PC-3 (cell line): ENCODE data around the gene STK4. TPM values are rescaled to one million over a fixed set of nuclear protein-coding genes. Genes with fewer than 3 reads are reported as not detected.

ENCODE experiments used
- ATAC-seq: fragments of 200-7000 bp; cut with Tn5 transposase; 2 replicates; pipeline ENCODE4 v1.9.1; 2020; ENCODE audit warnings: mild to moderate bottlenecking, moderate library complexity
- BruUV-seq: library from RNA; stranded (reverse); fragments of 400-500 nt; replicated peaks from 2 replicates; lab custom pipeline; 2021; lab: Mats Ljungman, UMichigan
- CTCF ChIA-PET: fragments of 300-600 bp; sonication (Branson Sonifier 250); formaldehyde crosslinking; loops from one replicate; lab custom pipeline; 2022; ENCODE audit warnings: antibody characterized with exemption; lab: Charles Lee
- POLR2A ChIA-PET: fragments of 300-600 bp; sonication (Branson Sonifier 250); formaldehyde crosslinking; loops from one replicate; lab custom pipeline; 2022; ENCODE audit warnings: antibody characterized with exemption; ENCODE audit not compliant: unreplicated experiment; lab: Charles Lee
- DNase-seq: peaks from one replicate; pipeline ENCODE4 v3.0.0-alpha.2; 2015
- H2AFZ ChIP-seq: fragments of 300-600 bp; sonication (generic); 2 replicates; pipeline ENCODE4 v1.6.0; 2016; ENCODE audit warnings: antibody characterized with exemption, low read length
- H3F3A ChIP-seq: fragments of 300-600 bp; sonication (generic); one replicate; pipeline ENCODE4 v1.6.0; 2017; ENCODE audit warnings: antibody characterized with exemption, low read length, control low read depth, mild to moderate bottlenecking; ENCODE audit not compliant: unreplicated experiment
- H3K27ac ChIP-seq: fragments of 300-600 bp; sonication (generic); 2 replicates; pipeline ENCODE4 v1.5.1; 2016; ENCODE audit warnings: mild to moderate bottlenecking, low read length
- H3K27me3 ChIP-seq: fragments of 300-600 bp; sonication (generic); 2 replicates; pipeline ENCODE4 v1.6.1; 2016; ENCODE audit warnings: low read length, mixed read lengths
- H3K36me3 ChIP-seq: fragments of 300-600 bp; sonication (generic); 2 replicates; pipeline ENCODE4 v1.6.1; 2016; ENCODE audit warnings: low read depth, mixed run types, low read length, mixed read lengths
- H3K4me1 ChIP-seq: fragments of 300-600 bp; sonication (generic); 2 replicates; pipeline ENCODE4 v1.5.1; 2016; ENCODE audit warnings: low read length; ENCODE audit not compliant: insufficient read depth
- H3K4me2 ChIP-seq: fragments of 300-600 bp; sonication (generic); 2 replicates; pipeline ENCODE4 v1.6.0; 2016; ENCODE audit warnings: low read length
- H3K4me3 ChIP-seq: fragments of 300-600 bp; sonication (generic); 2 replicates; pipeline ENCODE4 v1.5.1; 2016; ENCODE audit warnings: mild to moderate bottlenecking, low read length, mixed read lengths
- H3K79me2 ChIP-seq: fragments of 300-600 bp; sonication (generic); 2 replicates; pipeline ENCODE4 v1.6.1; 2017; ENCODE audit warnings: low read length, mixed read lengths
- H3K9ac ChIP-seq: fragments of 300-600 bp; sonication (generic); 2 replicates; pipeline ENCODE4 v1.6.0; 2016; ENCODE audit warnings: mild to moderate bottlenecking, low read length
- H3K9me2 ChIP-seq: fragments of 300-600 bp; sonication (generic); replicated peaks from 2 replicates; pipeline ENCODE4 v1.6.1; 2016; ENCODE audit warnings: mixed run types, low read length, mixed read lengths
- H3K9me3 ChIP-seq: fragments of 300-600 bp; sonication (generic); 2 replicates; pipeline ENCODE4 v1.6.1; 2016; ENCODE audit warnings: low read length, mixed read lengths
- H4K20me1 ChIP-seq: fragments of 300-600 bp; sonication (generic); 2 replicates; pipeline ENCODE4 v1.6.1; 2016; ENCODE audit warnings: low read length, mixed read lengths
- EZH2 ChIP-seq: fragments of 300-600 bp; sonication (generic); IDR thresholded peaks from one replicate; pipeline ENCODE4 v1.6.1; 2017; ENCODE audit warnings: antibody characterized with exemption, mild to moderate bottlenecking, low read length; ENCODE audit not compliant: unreplicated experiment
- EZH2phosphoT487 ChIP-seq: fragments of 300-600 bp; sonication (generic); IDR thresholded peaks from 2 replicates; pipeline ENCODE4 v1.6.1; 2018; ENCODE audit warnings: mild to moderate bottlenecking, antibody characterized with exemption, low read length, borderline replicate concordance
- intact Hi-C: fragments of 100-400 bp; cut with micrococcal nuclease; formaldehyde crosslinking; loops from 2 replicates; pipeline ENCODE4 v1.9.0; 2023
- total RNA-seq: library from RNA; depleted of rRNA; stranded (reverse); fragments of >200 nt; gene quantifications from 2 replicates; pipeline ENCODE4 v1.2.3, GENCODE V29; 2014
- TF ChIP-seq, protein P1 (sequence below): fragments of 300-600 bp; sonication (generic); conservative IDR thresholded peaks from 2 replicates; pipeline ENCODE4 v1.5.1; 2017; ENCODE audit warnings: antibody characterized with exemption, low read depth, mild to moderate bottlenecking, low read length

The STK4 gene
- total RNA-seq, 1 experiment from 2014 or later: 18.6 TPM

DNA sequence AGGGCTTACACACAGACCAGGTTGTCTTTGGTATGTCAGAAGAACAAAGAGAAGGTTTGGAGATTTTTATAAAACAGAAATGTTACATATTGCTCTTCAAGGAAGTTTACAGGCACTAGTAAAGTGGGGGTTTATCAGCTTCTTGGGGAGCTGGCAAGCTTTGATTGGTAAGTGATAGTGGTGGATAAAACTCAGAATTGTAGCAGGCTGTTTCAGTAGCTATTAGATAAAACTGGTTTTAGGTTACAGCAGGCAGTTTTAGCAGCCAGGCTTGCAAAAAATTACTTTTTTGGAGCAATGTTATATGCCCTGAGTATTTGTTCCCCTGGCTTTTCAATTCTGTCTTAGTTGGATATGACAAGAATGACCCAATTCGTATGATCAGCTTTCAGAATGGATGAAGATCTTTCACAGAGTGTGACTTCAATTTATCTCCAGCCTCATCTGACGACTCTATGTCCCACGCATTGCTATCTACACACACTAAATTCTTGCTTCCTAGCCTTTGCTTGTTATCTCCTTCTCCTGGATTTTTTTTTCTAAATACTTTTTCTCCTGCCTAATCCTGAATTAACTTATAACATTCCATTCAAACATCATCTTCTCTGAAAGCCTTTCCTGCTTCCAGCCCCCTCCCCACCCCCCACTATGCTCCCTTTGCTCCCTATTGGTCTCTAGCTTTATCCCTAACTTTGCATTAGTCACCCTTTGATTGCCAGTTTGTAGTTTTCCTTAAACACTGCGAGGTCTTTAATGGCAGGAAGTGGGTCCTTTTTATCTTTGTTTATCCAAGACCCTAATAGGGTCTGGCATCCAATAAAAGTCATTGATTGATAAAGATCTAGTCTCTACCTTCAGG is 5.1 kb upstream of the STK4 start:
- intact Hi-C loops: no loop called here
- BruUV-seq: no TSS peak
- Histone ChIP-seq H3K79me2 (peaks cover 39% of the 10 kb centered on the region), H3K4me3 (no peak overlapping the region), H3K9me2 (no peaks in the 10 kb centered on the region), H3K4me2 (peak overlapping the region; percentile 93), H3K36me3 (peaks cover 16% of the 10 kb centered on the region; the same call in 1 of the 2 replicates), H3F3A (no peaks in the 10 kb centered on the region), H4K20me1 (peaks cover 28% of the 10 kb centered on the region), H3K9me3 (no peaks in the 10 kb centered on the region), H3K9ac (peak overlapping the region; percentile 91; the same call in 1 of the 2 replicates), H3K4me1 (peaks cover 52% of the 10 kb centered on the region), H3K27ac (peak overlapping the region; percentile 89), H2AFZ (peak overlapping the region; percentile 60; the same call in 1 of the 2 replicates), H3K27me3 (no peaks in the 10 kb centered on the region)
- ChIA-PET CTCF (interaction anchor here (0.6 to 2.0 kb wide), 3 partner anchors 13 to 118 kb away, joined by 4 to 6 read pairs (median 4); no protein-coding TSS in a partner anchor), POLR2A (no interaction called here)
- no peak for ATAC-seq
- peak; percentile 34 for DNase-seq
- TF ChIP-seq EZH2 (no peak), EZH2phosphoT487 (no peak)
- TF ChIP-seq, protein P1, sequence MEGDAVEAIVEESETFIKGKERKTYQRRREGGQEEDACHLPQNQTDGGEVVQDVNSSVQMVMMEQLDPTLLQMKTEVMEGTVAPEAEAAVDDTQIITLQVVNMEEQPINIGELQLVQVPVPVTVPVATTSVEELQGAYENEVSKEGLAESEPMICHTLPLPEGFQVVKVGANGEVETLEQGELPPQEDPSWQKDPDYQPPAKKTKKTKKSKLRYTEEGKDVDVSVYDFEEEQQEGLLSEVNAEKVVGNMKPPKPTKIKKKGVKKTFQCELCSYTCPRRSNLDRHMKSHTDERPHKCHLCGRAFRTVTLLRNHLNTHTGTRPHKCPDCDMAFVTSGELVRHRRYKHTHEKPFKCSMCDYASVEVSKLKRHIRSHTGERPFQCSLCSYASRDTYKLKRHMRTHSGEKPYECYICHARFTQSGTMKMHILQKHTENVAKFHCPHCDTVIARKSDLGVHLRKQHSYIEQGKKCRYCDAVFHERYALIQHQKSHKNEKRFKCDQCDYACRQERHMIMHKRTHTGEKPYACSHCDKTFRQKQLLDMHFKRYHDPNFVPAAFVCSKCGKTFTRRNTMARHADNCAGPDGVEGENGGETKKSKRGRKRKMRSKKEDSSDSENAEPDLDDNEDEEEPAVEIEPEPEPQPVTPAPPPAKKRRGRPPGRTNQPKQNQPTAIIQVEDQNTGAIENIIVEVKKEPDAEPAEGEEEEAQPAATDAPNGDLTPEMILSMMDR: no peak

- Histone ChIP-seq H3K79me2 (peaks cover 39% of the 10 kb centered on the region), H3K4me3 (no peak overlapping the region), H4K20me1 (peaks cover 24% of the 10 kb centered on the region), H3K27ac (peak overlapping the region; percentile 50), H3K9ac (no peak overlapping the region), H3F3A (no peaks in the 10 kb centered on the region), H3K9me2 (no peaks in the 10 kb centered on the region), H2AFZ (no peak overlapping the region), H3K36me3 (peaks cover 12% of the 10 kb centered on the region; the same call in 1 of the 2 replicates), H3K9me3 (no peaks in the 10 kb centered on the region), H3K4me2 (peak overlapping the region; percentile 93), H3K4me1 (peaks cover 52% of the 10 kb centered on the region), H3K27me3 (no peaks in the 10 kb centered on the region)
- CTCF ChIA-PET: no interaction called here
- no peak for TF ChIP-seq EZH2
- DNase-seq (peak; percentile 68), ATAC-seq (no peak; the same call in 1 of the 2 replicates)
- BruUV-seq: no TSS peak
- POLR2A ChIA-PET: no interaction called here
- intact Hi-C loops: no loop called here
Observed at GRCh38 chr20:44961870-44962267, 4.4 kb upstream of the STK4 start.

GRCh38 chr20:44962483-44962882 is 3.8 kb upstream of the STK4 start:
- TF ChIP-seq EZH2phosphoT487: no peak
- no peak for TF ChIP-seq EZH2
- TF ChIP-seq, protein P1: no peak
- no peak overlapping the region for H3K4me2 ChIP-seq
- no peaks in the 10 kb centered on the region for H3K9me2 ChIP-seq
- CTCF ChIA-PET: no interaction called here
- no peak overlapping the region for H3K4me3 ChIP-seq
- H3F3A ChIP-seq: no peaks in the 10 kb centered on the region
- H3K9ac ChIP-seq: no peak overlapping the region
- POLR2A ChIA-PET: no interaction called here
- H3K4me1 ChIP-seq: peaks cover 53% of the 10 kb centered on the region
- peaks cover 39% of the 10 kb centered on the region for H3K79me2 ChIP-seq
- H3K9me3 ChIP-seq: no peaks in the 10 kb centered on the region
- H3K27me3 ChIP-seq: no peaks in the 10 kb centered on the region
- no peak overlapping the region for H3K27ac ChIP-seq
- H4K20me1 ChIP-seq: peaks cover 17% of the 10 kb centered on the region
- ATAC-seq: no peak
- peaks cover 10% of the 10 kb centered on the region; the same call in 1 of the 2 replicates for H3K36me3 ChIP-seq
- BruUV-seq: no TSS peak
- peak; percentile 58 for DNase-seq
- no peak overlapping the region for H2AFZ ChIP-seq
- intact Hi-C loops: no loop called here
